Activated CD4-positive, CD25-positive, alpha-beta regulatory T cell treated with anti-CD3 and anti-CD28 coated beads, Interleukin-2, amount 50 U/mL, for 72 hours (primary cell): Measurements from ENCODE around the gene HSD17B3.
"Not testable (repeated sequence)": the region's sequence is repeated elsewhere in the genome, so short reads cannot be mapped to it uniquely, and the experiment has no call there.

Experiments
- DNase-seq: peaks from one replicate; pipeline ENCODE4 v3.0.0; 2021

The HSD17B3 gene

GRCh38 chr9:96192710-96193109 is 109.3 kb downstream of the HSD17B3 start:
- DNase-seq, result no peak

GRCh38 chr9:96189995-96190394 is 112.0 kb downstream of the HSD17B3 start:
- no peak for DNase-seq

GRCh38 chr9:96189581-96189980 is 112.4 kb downstream of the HSD17B3 start:
- not testable (repeated sequence) for DNase-seq

- DNase-seq, result no peak
Measured at GRCh38 chr9:96188571-96188970, 113.4 kb downstream of the HSD17B3 start.

- no peak for DNase-seq
Measured at GRCh38 chr9:96187151-96187555, 114.8 kb downstream of the HSD17B3 start.

- DNase-seq, result no peak
Measured at GRCh38 chr9:96186591-96187011, 115.4 kb downstream of the HSD17B3 start.

GRCh38 chr9:96185518-96186156 is 116.3 kb downstream of the HSD17B3 start:
- DNase-seq, result no peak
